Smooth muscle cell (in vitro differentiated cells): ENCODE data around the gene KAT7. TPM values are rescaled to one million over a fixed set of nuclear protein-coding genes. Genes with fewer than 3 reads are reported as not detected.

Source experiments
- DNase-seq: peaks from one replicate; lab custom pipeline; 2025; ENCODE audit not compliant: unreplicated experiment; lab: John Stamatoyannopoulos, UW
- H2AFZ ChIP-seq: fragments of 200-600 bp; sonication (generic); 2 replicates; pipeline ENCODE4 v1.6.0; 2016; ENCODE audit warnings: antibody characterized with exemption, low read depth, mild to moderate bottlenecking
- H3F3A ChIP-seq: fragments of 200-600 bp; sonication (generic); 2 replicates; pipeline ENCODE4 v1.6.0; 2017; ENCODE audit warnings: antibody characterized with exemption, low read depth
- H3K27ac ChIP-seq: fragments of 200-600 bp; sonication (generic); 2 replicates; pipeline ENCODE4 v1.5.1; 2016; ENCODE audit warnings: low read depth, mild to moderate bottlenecking
- H3K27me3 ChIP-seq: fragments of 200-600 bp; sonication (generic); 2 replicates; pipeline ENCODE4 v1.6.1; 2016; ENCODE audit warnings: low read depth, mild to moderate bottlenecking
- H3K36me3 ChIP-seq: fragments of 200-600 bp; sonication (generic); 2 replicates; pipeline ENCODE4 v1.5.1; 2016; ENCODE audit warnings: low read depth
- H3K4me1 ChIP-seq: fragments of 200-600 bp; sonication (generic); 2 replicates; pipeline ENCODE4 v1.5.1; 2016; ENCODE audit warnings: low read depth
- H3K4me2 ChIP-seq: fragments of 200-600 bp; sonication (generic); 2 replicates; pipeline ENCODE4 v1.6.0; 2016; ENCODE audit warnings: mild to moderate bottlenecking
- H3K4me3 ChIP-seq: fragments of 200-600 bp; sonication (generic); 2 replicates; pipeline ENCODE4 v1.5.1; 2016; ENCODE audit warnings: mild to moderate bottlenecking
- H3K79me2 ChIP-seq: fragments of 200-600 bp; sonication (generic); 2 replicates; pipeline ENCODE4 v1.6.0; 2016; ENCODE audit warnings: low read depth, mild to moderate bottlenecking
- H3K9ac ChIP-seq: fragments of 200-600 bp; sonication (generic); 2 replicates; pipeline ENCODE4 v1.6.0; 2016; ENCODE audit warnings: low read depth
- H3K9me3 ChIP-seq: fragments of 200-600 bp; sonication (generic); replicated peaks from 2 replicates; pipeline ENCODE4 v1.5.1; 2016; ENCODE audit warnings: low read depth
- H4K20me1 ChIP-seq: fragments of 200-600 bp; sonication (generic); 2 replicates; pipeline ENCODE4 v1.6.0; 2016; ENCODE audit warnings: low read depth
- CTCF ChIP-seq: fragments of 200-600 bp; sonication (generic); IDR thresholded peaks from 2 replicates; pipeline ENCODE4 v1.5.1; 2017; ENCODE audit warnings: borderline replicate concordance, mild to moderate bottlenecking, antibody characterized with exemption; ENCODE audit not compliant: insufficient read depth, poor library complexity, severe bottlenecking
- whole genome bisulfite sequencing: methylation state at CpG from one replicate; pipeline ENCODE4 v1.1.7; 2016; ENCODE audit warnings: low lambda C conversion rate; 5-methylcytosine and 5-hydroxymethylcytosine counted together
- polyA plus RNA-seq: library from polyadenylated mRNA; unstranded; fragments of >200 nt; fragmentation: Nextera tagmentation; extraction: Ambion mirVana; gene quantifications from 2 replicates; pipeline ENCODE4 v1.2.1, GENCODE V29; 2016
- total RNA-seq: library from RNA; depleted of rRNA; stranded (reverse); fragments of >200 nt; gene quantifications from 2 replicates; pipeline ENCODE4 v1.2.3, GENCODE V29; 2014

The KAT7 gene
- total and polyA plus RNA-seq, 2 experiments from 2014 or later, result 21.7 to 32.0 TPM

DNA sequence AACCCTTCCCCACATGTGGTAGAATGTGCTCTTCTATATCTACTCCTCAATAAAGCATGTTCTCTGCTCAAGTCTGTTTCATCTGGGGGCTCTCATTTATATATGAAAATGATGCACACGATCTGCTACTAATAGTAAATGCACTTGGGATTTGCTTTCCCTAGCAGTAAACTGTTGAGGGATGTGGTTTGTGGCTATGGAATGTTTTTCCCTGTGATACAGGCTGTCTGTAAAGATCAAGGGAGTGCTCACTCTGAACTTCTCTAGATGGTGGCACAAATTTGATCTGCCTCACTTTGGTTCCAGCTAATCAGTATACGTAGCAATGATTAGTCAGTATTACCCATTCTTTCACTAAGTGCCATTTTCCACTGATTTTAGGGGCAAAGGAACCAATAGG lies 40.5 kb downstream of the KAT7 start:
- Histone ChIP-seq H3K4me2 (no peak overlapping the region), H3K36me3 (peaks cover 19% of the 10 kb centered on the region)
- WGBS, result 76% methylated on average over 2 of the region's 2 CpGs

GRCh38 chr17:49830605-49831004 lies 42.1 kb downstream of the KAT7 start:
- peak overlapping the region; percentile 19 for H3K4me2 ChIP-seq
- H3F3A ChIP-seq, result no peaks in the 10 kb centered on the region
- no peak overlapping the region for H2AFZ ChIP-seq
- H3K9ac ChIP-seq, result no peak overlapping the region
- H3K9me3 ChIP-seq, result no peaks in the 10 kb centered on the region
- 37% methylated on average over 1 of the region's 1 CpG for WGBS
- H3K36me3 ChIP-seq, result peaks cover 13% of the 10 kb centered on the region
- H3K27me3 ChIP-seq, result no peaks in the 10 kb centered on the region
- TF ChIP-seq CTCF, result no peak
- no peak for DNase-seq
- peaks cover 8% of the 10 kb centered on the region for H4K20me1 ChIP-seq
- H3K79me2 ChIP-seq, result no peaks in the 10 kb centered on the region
- no peaks in the 10 kb centered on the region for H3K4me1 ChIP-seq
- H3K27ac ChIP-seq, result peak overlapping the region; percentile 33
- H3K4me3 ChIP-seq, result no peak overlapping the region

More for the DNA sequence above, 40.5 kb downstream of the KAT7 start:
- no peak for DNase-seq
- no peak overlapping the region for H3K27ac ChIP-seq
- H3K4me3 ChIP-seq, result no peak overlapping the region
- H3K27me3 ChIP-seq, result no peaks in the 10 kb centered on the region
- H2AFZ ChIP-seq, result no peak overlapping the region
- H3K9ac ChIP-seq, result no peak overlapping the region
- no peaks in the 10 kb centered on the region for H3K9me3 ChIP-seq
- no peak for TF ChIP-seq CTCF
- H3K4me1 ChIP-seq, result no peaks in the 10 kb centered on the region
- peaks cover 7% of the 10 kb centered on the region for H3F3A ChIP-seq
- H4K20me1 ChIP-seq, result peaks cover 23% of the 10 kb centered on the region
- no peaks in the 10 kb centered on the region for H3K79me2 ChIP-seq

GRCh38 chr17:49832840-49833599 lies 44.5 kb downstream of the KAT7 start:
- DNase-seq, result no peak
- no peak for TF ChIP-seq CTCF
- H3K9ac ChIP-seq, result no peak overlapping the region
- no peak overlapping the region for H3K4me2 ChIP-seq
- no peak overlapping the region for H3K4me3 ChIP-seq
- H3K4me1 ChIP-seq, result no peaks in the 10 kb centered on the region
- no peaks in the 10 kb centered on the region for H3K27me3 ChIP-seq
- peaks cover 8% of the 10 kb centered on the region for H4K20me1 ChIP-seq
- H3K36me3 ChIP-seq, result no peaks in the 10 kb centered on the region
- H3K9me3 ChIP-seq, result no peaks in the 10 kb centered on the region
- no peak overlapping the region for H2AFZ ChIP-seq
- no peak overlapping the region for H3K27ac ChIP-seq
- 68% methylated on average over 7 of the region's 7 CpGs for WGBS
- no peaks in the 10 kb centered on the region for H3F3A ChIP-seq
- no peaks in the 10 kb centered on the region for H3K79me2 ChIP-seq

GRCh38 chr17:49834118-49834743 lies 45.8 kb downstream of the KAT7 start:
- no peak for TF ChIP-seq CTCF
- peaks cover 3% of the 10 kb centered on the region for H4K20me1 ChIP-seq
- H2AFZ ChIP-seq, result no peak overlapping the region
- H3K4me2 ChIP-seq, result no peak overlapping the region
- no peaks in the 10 kb centered on the region for H3K27me3 ChIP-seq
- no peaks in the 10 kb centered on the region for H3K36me3 ChIP-seq
- H3F3A ChIP-seq, result no peaks in the 10 kb centered on the region
- DNase-seq, result no peak
- H3K4me3 ChIP-seq, result no peak overlapping the region
- H3K27ac ChIP-seq, result no peak overlapping the region
- 87% methylated on average over 19 of the region's 19 CpGs for WGBS
- H3K79me2 ChIP-seq, result no peaks in the 10 kb centered on the region
- no peaks in the 10 kb centered on the region for H3K9me3 ChIP-seq
- H3K4me1 ChIP-seq, result no peaks in the 10 kb centered on the region
- no peak overlapping the region for H3K9ac ChIP-seq
